Stimulated activated naive CD8-positive, alpha-beta T cell treated with anti-CD3 and anti-CD28 coated beads, Interleukin-15, amount 100 ng/mL, for 72 hours (primary cell): Measurements from ENCODE around the gene USP54.
A peak's percentile ranks its signal among the peaks of the same experiment; 100 is the strongest.
"Not testable (repeated sequence)": the region's sequence is repeated elsewhere in the genome, so short reads cannot be mapped to it uniquely, and the experiment has no call there.

Experiments used
- ATAC-seq: fragments of 150-1000 bp; cut with Tn5 transposase; 2 replicates; pipeline ENCODE4 v1.10.0; 2021; ENCODE audit warnings: mild to moderate bottlenecking, moderate library complexity
- DNase-seq, 2 donors: peaks; one replicate each; pipeline ENCODE4 v3.0.0; 2021 to 2022
- H3K27ac Mint-ChIP-seq, 2 donors: one replicate each; pipeline ENCODE4 v1.8.0; 2022; ENCODE audit warnings: mild to moderate bottlenecking in 2 of 2, mixed read lengths in 2 of 2, moderate library complexity in 2 of 2
- H3K27me3 Mint-ChIP-seq: one replicate; pipeline ENCODE4 v1.8.0; 2022; ENCODE audit warnings: mixed read lengths
- H3K4me1 Mint-ChIP-seq: one replicate; pipeline ENCODE4 v1.8.0; 2022; ENCODE audit warnings: mild to moderate bottlenecking, mixed read lengths
- H3K4me3 Mint-ChIP-seq, 2 donors: one replicate each; pipeline ENCODE4 v1.8.0; 2022; ENCODE audit warnings: mild to moderate bottlenecking in 2 of 2, mixed read lengths in 2 of 2, moderate library complexity in 1 of 2
- H3K9me3 Mint-ChIP-seq, 2 donors: one replicate each; pipeline ENCODE4 v1.8.0; 2022; ENCODE audit warnings: mixed read lengths in 2 of 2

Gene USP54, protein sequence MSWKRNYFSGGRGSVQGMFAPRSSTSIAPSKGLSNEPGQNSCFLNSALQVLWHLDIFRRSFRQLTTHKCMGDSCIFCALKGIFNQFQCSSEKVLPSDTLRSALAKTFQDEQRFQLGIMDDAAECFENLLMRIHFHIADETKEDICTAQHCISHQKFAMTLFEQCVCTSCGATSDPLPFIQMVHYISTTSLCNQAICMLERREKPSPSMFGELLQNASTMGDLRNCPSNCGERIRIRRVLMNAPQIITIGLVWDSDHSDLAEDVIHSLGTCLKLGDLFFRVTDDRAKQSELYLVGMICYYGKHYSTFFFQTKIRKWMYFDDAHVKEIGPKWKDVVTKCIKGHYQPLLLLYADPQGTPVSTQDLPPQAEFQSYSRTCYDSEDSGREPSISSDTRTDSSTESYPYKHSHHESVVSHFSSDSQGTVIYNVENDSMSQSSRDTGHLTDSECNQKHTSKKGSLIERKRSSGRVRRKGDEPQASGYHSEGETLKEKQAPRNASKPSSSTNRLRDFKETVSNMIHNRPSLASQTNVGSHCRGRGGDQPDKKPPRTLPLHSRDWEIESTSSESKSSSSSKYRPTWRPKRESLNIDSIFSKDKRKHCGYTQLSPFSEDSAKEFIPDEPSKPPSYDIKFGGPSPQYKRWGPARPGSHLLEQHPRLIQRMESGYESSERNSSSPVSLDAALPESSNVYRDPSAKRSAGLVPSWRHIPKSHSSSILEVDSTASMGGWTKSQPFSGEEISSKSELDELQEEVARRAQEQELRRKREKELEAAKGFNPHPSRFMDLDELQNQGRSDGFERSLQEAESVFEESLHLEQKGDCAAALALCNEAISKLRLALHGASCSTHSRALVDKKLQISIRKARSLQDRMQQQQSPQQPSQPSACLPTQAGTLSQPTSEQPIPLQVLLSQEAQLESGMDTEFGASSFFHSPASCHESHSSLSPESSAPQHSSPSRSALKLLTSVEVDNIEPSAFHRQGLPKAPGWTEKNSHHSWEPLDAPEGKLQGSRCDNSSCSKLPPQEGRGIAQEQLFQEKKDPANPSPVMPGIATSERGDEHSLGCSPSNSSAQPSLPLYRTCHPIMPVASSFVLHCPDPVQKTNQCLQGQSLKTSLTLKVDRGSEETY (N-terminal part only)

DNA sequence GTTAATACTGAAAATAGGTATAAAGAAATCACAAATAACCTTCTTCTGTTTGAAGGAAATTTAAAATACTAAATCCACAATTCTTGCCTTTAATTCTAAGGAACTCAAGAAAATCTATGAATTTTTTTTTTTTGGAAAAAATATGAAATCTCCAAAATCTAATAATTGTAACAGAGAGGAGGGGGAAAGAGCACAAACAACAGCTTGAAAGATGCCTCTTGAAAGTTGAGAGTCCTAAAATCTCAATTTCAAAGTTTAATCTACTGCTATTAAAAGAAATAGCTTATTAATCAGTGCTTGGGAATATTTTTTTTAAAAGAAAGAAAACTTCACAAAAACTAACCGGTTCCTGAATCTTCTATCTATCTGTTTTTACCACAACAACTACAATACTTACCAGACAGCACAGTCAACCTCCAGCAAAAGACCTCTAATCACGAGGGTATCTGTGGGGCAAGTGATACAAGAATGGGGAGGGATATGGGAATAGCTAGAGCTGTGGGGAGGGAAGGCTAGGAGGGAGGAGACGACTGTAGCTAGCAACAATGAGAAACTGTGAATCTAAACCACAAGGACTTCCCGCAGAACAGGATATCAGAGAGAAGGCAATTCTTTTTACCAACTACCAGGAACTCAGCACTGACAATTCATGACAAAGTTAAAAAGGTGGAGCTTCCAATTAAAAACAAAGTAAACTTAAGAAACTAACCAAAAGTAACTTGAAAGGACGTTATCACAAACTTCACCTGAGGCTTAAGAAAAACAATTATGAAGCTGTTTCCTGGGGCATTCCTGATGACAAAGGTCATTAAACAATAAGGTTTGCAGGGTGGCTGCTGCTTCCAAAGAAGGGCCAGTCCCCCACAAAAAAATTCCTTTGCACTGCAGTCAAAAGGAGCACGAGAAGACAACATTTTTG, at the start of gene USP54:
Gene USP54, minus strand, starts transcription at position 462 of the 919 bp plus-strand sequence. CDS start 15,684 bp downstream, outside the sequence.
- ATAC-seq = peak; percentile 56
- peak within 1 kb of the TSS in 1 of 2 donors; percentile 59 for H3K27ac Mint-ChIP-seq
- H3K9me3 Mint-ChIP-seq = no peaks in the 10 kb centered on the region
- peaks cover 22% of the 10 kb centered on the region for H3K4me1 Mint-ChIP-seq
- H3K4me3 Mint-ChIP-seq = peak within 1 kb of the TSS; percentile 58 to 59
- DNase-seq = no peak
- H3K27me3 Mint-ChIP-seq = no peaks in the 10 kb centered on the region

DNA sequence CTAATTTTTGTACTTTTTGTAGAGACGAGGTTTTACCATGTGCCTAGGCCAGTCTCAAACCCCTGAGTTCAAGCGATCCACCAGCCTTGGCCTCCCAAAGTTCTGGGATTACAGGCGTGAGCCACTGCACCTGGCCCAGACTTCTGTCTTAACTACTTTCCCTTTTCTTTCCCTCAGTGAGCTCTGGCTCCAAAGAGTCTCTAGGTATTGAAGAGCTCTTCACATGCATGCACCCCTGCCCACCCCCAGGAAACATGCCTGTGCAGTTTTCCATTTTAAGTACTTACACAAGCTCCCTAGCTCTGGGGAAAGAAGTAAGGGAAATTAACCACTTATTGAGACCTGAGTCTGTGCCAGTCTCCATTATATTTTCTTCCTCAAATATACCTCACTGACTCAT, 48.1 kb upstream of the USP54 start:
- H3K4me1 Mint-ChIP-seq = peaks cover 8% of the 10 kb centered on the region
- no peak overlapping the region for H3K27ac Mint-ChIP-seq
- no peaks in the 10 kb centered on the region for H3K9me3 Mint-ChIP-seq
- peaks cover 6% of the 10 kb centered on the region for H3K27me3 Mint-ChIP-seq
- ATAC-seq = no peak
- no peak for DNase-seq
- no peak overlapping the region for H3K4me3 Mint-ChIP-seq

- H3K4me3 Mint-ChIP-seq = no peak overlapping the region
- H3K9me3 Mint-ChIP-seq = no peaks in the 10 kb centered on the region
- DNase-seq (no peak), ATAC-seq (no peak)
- no peaks in the 10 kb centered on the region for H3K4me1 Mint-ChIP-seq
- H3K27me3 Mint-ChIP-seq = no peaks in the 10 kb centered on the region
- H3K27ac Mint-ChIP-seq = no peak overlapping the region
Measured at GRCh38 chr10:73635781-73636180, 44.6 kb upstream of the USP54 start.

DNA sequence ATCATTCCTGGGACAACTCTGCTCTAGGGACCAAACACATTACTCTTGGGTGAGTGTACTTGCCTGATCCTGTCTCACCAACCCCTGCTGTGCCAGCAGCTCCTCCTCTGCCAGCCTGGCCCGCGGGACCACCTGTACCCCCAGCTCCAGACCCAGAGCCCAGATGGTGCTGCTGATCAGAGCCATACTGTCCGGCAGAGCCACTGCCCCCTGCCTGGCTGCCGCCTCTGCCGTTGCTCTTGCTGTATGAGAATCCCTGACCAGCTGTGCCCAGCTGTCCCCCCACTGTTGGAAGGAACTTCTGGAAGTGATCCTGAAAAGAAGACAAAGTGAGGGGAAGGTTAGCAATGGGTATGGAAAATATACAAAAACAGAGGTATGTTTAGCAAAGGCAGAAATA, 43.3 kb upstream of the USP54 start:
- no peak for ATAC-seq
- Mint-ChIP-seq H3K27ac (peak overlapping the region in 1 of 2 donors; percentile 66), H3K27me3 (no peaks in the 10 kb centered on the region), H3K9me3 (no peaks in the 10 kb centered on the region), H3K4me1 (no peaks in the 10 kb centered on the region), H3K4me3 (no peak overlapping the region)
- no peak for DNase-seq

DNA sequence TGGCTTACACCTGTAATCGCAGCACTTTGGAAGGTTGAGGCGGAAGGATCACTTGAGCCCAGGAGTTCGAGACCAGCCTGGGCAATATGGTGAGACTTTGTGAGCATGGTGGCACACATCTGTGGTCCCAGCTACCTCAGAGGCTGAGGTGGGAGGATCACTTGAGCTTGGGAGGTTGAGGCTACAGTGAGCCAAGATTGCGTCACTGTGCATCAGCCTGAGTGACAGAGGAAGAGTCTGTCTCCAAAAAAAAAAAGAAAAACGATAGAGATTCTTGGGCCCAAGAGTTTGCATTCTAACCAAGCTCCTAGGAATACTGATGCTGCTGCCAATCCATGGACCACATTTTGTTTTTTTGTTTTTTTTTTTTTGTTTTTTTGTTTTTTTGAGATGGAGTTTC, 38.0 kb upstream of the USP54 start:
- Mint-ChIP-seq H3K4me3 (no peak overlapping the region), H3K4me1 (peaks cover 8% of the 10 kb centered on the region), H3K27ac (no peak overlapping the region), H3K9me3 (no peaks in the 10 kb centered on the region), H3K27me3 (no peaks in the 10 kb centered on the region)
- DNase-seq = no peak
- ATAC-seq = no peak

DNA sequence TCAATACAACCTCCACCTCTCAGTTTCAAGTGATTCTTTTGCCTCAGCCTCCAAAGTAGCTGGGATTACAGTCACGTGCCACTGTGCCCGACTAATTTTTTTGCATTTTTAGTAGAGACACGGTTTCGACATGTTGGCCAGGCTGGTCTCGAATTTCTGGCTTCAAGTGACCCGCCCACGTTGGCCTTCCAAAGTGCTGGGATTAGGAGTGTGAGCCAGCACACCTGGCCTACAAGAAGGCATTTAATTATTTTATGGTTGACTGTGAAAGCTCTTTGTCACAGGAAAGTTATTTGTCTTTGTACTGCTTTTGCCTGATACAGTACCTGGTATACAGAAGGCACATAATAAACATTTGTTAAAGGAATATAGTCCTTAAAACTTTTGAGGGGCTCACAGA, 37.3 kb upstream of the USP54 start:
- H3K27ac Mint-ChIP-seq = peak overlapping the region in 1 of 2 donors; percentile 19
- no peaks in the 10 kb centered on the region for H3K27me3 Mint-ChIP-seq
- H3K9me3 Mint-ChIP-seq = no peaks in the 10 kb centered on the region
- ATAC-seq (no peak), DNase-seq (no peak)
- no peak overlapping the region for H3K4me3 Mint-ChIP-seq
- H3K4me1 Mint-ChIP-seq = peaks cover 8% of the 10 kb centered on the region

GRCh38 chr10:73627300-73627699, 36.2 kb upstream of the USP54 start:
- Mint-ChIP-seq H3K27ac (peak overlapping the region in 1 of 2 donors; percentile 22), H3K4me3 (peak overlapping the region; percentile 93 to 100), H3K27me3 (no peaks in the 10 kb centered on the region), H3K4me1 (peaks cover 8% of the 10 kb centered on the region), H3K9me3 (no peaks in the 10 kb centered on the region)
- no peak for ATAC-seq
- DNase-seq = no peak

GRCh38 chr10:73625884-73626752, 35.0 kb upstream of the USP54 start:
- Mint-ChIP-seq H3K27ac (peak overlapping the region; percentile 99 to 100), H3K4me3 (peak overlapping the region; percentile 93 to 100), H3K4me1 (peaks cover 8% of the 10 kb centered on the region), H3K27me3 (no peaks in the 10 kb centered on the region), H3K9me3 (no peaks in the 10 kb centered on the region)
- DNase-seq = peak; percentile 90 to 93
- peak; percentile 99 for ATAC-seq

GRCh38 chr10:73625004-73625883, 34.1 kb upstream of the USP54 start:
- Mint-ChIP-seq H3K4me3 (peak overlapping the region; percentile 93 to 100), H3K27ac (peak overlapping the region; percentile 93 to 99), H3K27me3 (no peaks in the 10 kb centered on the region), H3K4me1 (peaks cover 8% of the 10 kb centered on the region), H3K9me3 (no peaks in the 10 kb centered on the region)
- ATAC-seq = peak; percentile 80
- peak in 1 of 2 donors; percentile 17 for DNase-seq

DNA sequence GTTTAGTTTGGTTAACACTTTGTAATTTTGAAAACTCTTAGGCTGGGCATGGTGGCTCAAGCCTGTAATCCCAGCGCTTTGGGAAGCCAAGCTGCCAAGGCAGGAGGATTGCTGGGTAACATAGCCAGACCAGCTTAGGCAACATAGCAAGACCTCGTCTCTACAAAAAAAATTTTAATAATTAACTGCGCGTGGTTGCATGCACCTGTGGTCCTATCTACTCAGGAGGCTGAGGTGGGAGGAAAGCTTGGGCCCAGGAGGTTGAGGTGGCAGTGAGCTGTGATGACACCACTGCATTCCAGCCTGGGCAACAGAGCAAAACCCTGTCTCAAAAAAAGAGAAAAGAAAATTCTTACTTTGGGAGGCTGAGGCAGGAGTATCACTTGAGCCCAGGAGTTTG, 31.9 kb upstream of the USP54 start:
- Mint-ChIP-seq H3K4me3 (no peak overlapping the region), H3K27ac (no peak overlapping the region)

DNA sequence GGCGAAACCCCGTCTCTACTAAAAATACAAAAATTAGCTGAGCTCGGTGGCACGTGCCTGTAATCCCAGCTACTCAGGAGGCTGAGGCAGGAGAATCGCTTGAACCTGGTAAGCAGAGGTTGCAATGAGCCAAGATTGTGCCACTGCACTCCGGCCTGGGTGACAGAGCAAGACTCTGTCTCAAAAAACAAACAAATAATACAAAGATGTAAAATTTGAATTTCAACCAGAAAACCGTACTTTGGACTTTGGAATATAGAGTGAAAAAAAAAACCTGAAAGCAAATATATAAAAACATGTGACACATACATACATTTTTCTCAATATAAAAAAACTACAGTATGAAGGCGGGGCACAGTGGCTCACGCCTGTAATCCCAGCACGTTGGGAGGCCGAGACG, 29.8 kb upstream of the USP54 start:
- not testable (repeated sequence) for H3K27me3 Mint-ChIP-seq, H3K4me1 Mint-ChIP-seq, H3K9me3 Mint-ChIP-seq, H3K27ac Mint-ChIP-seq, ATAC-seq, DNase-seq, H3K4me3 Mint-ChIP-seq

More for the DNA sequence above, 31.9 kb upstream of the USP54 start:
- ATAC-seq (no peak), DNase-seq (no peak)
- peaks cover 8% of the 10 kb centered on the region for H3K4me1 Mint-ChIP-seq
- no peaks in the 10 kb centered on the region for H3K27me3 Mint-ChIP-seq
- H3K9me3 Mint-ChIP-seq = no peaks in the 10 kb centered on the region

- not testable (repeated sequence) for H3K4me1 Mint-ChIP-seq, H3K27ac Mint-ChIP-seq, ATAC-seq, DNase-seq, H3K27me3 Mint-ChIP-seq, H3K9me3 Mint-ChIP-seq, H3K4me3 Mint-ChIP-seq
Measured at GRCh38 chr10:73617143-73617542, 26.0 kb upstream of the USP54 start.

- H3K4me3 Mint-ChIP-seq = no peak overlapping the region
- no peak for DNase-seq
- no peaks in the 10 kb centered on the region for H3K9me3 Mint-ChIP-seq
- H3K27me3 Mint-ChIP-seq = no peaks in the 10 kb centered on the region
- H3K27ac Mint-ChIP-seq = no peak overlapping the region
- ATAC-seq = no peak
- no peaks in the 10 kb centered on the region for H3K4me1 Mint-ChIP-seq
Measured at GRCh38 chr10:73614720-73615119, 23.6 kb upstream of the USP54 start.
